ENCODE measurements around the gene EGR4.

Gene EGR4

DNA sequence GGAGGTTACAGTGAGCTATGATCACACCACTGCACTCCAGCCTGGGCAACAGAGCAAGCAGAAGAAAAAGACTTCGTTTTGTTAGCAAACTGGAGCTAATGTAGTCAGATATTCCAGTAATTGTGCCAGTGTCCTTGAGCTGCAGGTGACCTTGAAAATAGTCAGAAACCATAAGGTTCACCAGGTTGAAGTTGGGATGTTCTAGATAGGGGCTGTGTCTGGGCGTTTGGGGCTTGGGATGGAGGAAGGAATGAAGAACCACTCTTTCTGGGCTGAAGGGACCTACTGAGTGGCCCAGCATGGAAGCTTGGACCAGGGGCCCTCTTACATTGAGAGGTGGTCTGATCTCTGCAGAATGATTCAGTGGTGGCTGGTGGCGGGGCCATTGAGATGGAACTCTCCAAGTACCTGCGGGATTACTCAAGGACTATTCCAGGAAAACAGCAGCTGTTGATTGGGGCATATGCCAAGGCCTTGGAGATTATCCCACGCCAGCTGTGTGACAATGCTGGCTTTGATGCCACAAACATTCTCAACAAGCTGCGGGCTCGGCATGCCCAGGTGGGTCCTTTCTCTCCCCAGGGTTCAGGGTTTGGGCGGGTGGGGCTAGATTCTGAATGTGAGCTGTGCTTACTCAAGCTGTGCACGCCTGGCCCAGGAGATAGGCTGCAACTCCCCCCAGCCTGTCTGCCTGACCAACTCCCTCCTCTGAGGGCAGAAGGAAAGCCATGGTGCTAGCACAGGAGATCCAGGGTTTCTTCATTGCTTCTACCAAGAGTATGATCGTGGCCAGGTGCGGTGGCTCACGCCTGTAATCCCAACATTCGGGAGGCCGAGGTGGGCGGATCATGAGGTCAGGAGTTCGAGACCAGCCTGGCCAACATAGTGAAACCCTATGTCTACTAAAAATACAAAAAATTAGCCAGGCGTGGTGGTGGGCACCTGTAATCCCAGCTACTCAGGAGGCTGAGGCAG is 42.2 kb downstream of the EGR4 start:
- DNase-seq (ENCODE audit: low read depth): no peak
- TF ChIP-seq, protein P1, sequence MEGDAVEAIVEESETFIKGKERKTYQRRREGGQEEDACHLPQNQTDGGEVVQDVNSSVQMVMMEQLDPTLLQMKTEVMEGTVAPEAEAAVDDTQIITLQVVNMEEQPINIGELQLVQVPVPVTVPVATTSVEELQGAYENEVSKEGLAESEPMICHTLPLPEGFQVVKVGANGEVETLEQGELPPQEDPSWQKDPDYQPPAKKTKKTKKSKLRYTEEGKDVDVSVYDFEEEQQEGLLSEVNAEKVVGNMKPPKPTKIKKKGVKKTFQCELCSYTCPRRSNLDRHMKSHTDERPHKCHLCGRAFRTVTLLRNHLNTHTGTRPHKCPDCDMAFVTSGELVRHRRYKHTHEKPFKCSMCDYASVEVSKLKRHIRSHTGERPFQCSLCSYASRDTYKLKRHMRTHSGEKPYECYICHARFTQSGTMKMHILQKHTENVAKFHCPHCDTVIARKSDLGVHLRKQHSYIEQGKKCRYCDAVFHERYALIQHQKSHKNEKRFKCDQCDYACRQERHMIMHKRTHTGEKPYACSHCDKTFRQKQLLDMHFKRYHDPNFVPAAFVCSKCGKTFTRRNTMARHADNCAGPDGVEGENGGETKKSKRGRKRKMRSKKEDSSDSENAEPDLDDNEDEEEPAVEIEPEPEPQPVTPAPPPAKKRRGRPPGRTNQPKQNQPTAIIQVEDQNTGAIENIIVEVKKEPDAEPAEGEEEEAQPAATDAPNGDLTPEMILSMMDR (conservative IDR thresholded peaks at IDR 0.05; ENCODE audit: control insufficient read depth, insufficient read depth, low read depth, low read length): no peak
- no peak overlapping the region for H3K4me3 ChIP-seq (ENCODE audit: control insufficient read depth, low read depth, low read length)

- no peak for DNase-seq (ENCODE audit: low read depth)
- TF ChIP-seq, protein P1 (conservative IDR thresholded peaks at IDR 0.05; ENCODE audit: control insufficient read depth, insufficient read depth, low read depth, low read length): no peak
- no peak overlapping the region for H3K4me3 ChIP-seq (ENCODE audit: control insufficient read depth, low read depth, low read length)
These were observed 43.7 kb downstream of the EGR4 start for GRCh38 chr2:73249636-73250035.

DNA sequence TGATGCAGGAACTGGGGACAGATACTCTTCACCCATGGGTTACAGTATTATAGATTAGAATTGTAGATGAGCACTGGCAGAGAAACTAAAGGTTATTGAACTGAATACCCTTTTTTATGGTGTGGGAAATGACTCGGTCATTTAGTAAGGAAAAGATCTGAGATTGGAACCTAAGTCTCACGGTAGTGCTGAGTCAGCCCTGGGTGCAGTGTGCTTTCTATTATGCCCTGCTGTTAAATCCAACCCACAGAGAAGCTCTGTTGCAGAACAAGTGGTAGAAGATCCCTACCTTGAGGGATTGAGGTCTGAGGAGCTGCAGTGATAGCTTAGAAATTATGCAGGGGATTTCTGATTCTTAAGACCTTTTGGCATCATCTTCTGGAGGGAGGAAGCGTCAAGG is 46.5 kb downstream of the EGR4 start:
- TF ChIP-seq, protein P1 (conservative IDR thresholded peaks at IDR 0.05; ENCODE audit: control insufficient read depth, insufficient read depth, low read depth, low read length): no peak
- no peak overlapping the region for H3K4me3 ChIP-seq (ENCODE audit: control insufficient read depth, low read depth, low read length)
- DNase-seq (ENCODE audit: low read depth): no peak

- no peak for DNase-seq (ENCODE audit: low read depth)
- TF ChIP-seq, protein P1 (conservative IDR thresholded peaks at IDR 0.05; ENCODE audit: control insufficient read depth, insufficient read depth, low read depth, low read length): no peak
- no peak overlapping the region for H3K4me3 ChIP-seq (ENCODE audit: control insufficient read depth, low read depth, low read length)
These were observed 48.8 kb downstream of the EGR4 start for GRCh38 chr2:73244580-73244979.

- H3K4me3 ChIP-seq (ENCODE audit: control insufficient read depth, low read depth, low read length): no peak overlapping the region
- DNase-seq (ENCODE audit: low read depth): peak; percentile 40
- TF ChIP-seq, protein P1 (conservative IDR thresholded peaks at IDR 0.05; ENCODE audit: control insufficient read depth, insufficient read depth, low read depth, low read length): no peak
These were observed 49.3 kb downstream of the EGR4 start for GRCh38 chr2:73243884-73244570.

Data from fibroblast of mammary gland (primary cell).